Lower leg skin (tissue), 4 donors: ENCODE results near the gene CAPN15. TPM values are rescaled to one million over a fixed set of nuclear protein-coding genes. Genes with fewer than 3 reads are reported as not detected.

Source experiments
- DNase-seq, 2 donors: peaks; one replicate each; pipeline ENCODE4 v3.0.0-alpha.2; 2019; ENCODE audit warnings: low spot score in 2 of 2
- H3K4me3 ChIP-seq: fragments of 200-600 bp; sonication (generic); 2 replicates; pipeline ENCODE4 v1.5.1; 2017; ENCODE audit warnings: mild to moderate bottlenecking, low read depth; ENCODE audit not compliant: poor library complexity, severe bottlenecking
- POLR2A ChIP-seq, 2 donors: fragments of 450-650 bp; IDR thresholded peaks; one replicate each; pipeline ENCODE4 v1.6.1; 2016 to 2017; ENCODE audit warnings: antibody characterized with exemption in 2 of 2, mild to moderate bottlenecking in 1 of 2, moderate library complexity in 1 of 2
- WGBS, 2 donors: methylation state at CpG; one replicate each; pipeline ENCODE4 v1.1.5; 2018; 5-methylcytosine and 5-hydroxymethylcytosine counted together
- intact Hi-C: fragments of 100-400 bp; cut with DNase I; formaldehyde crosslinking; loops from one replicate; pipeline ENCODE4 v1.15.0; 2023; ENCODE audit warnings: low total_unique reads
- total RNA-seq, 4 donors: library from RNA; depleted of rRNA; stranded (reverse); fragments of >200 nt; gene quantifications; one replicate each; pipeline ENCODE4 v1.1.0, GENCODE V29; 2016
- TF ChIP-seq, protein P1 (sequence below), 3 donors: fragments of 450-650 bp; IDR thresholded peaks; one replicate each; pipeline ENCODE4 v1.5.1; 2016; ENCODE audit warnings: antibody characterized with exemption in 3 of 3, mild to moderate bottlenecking in 3 of 3, moderate library complexity in 2 of 3

Gene CAPN15
- total RNA-seq, 4 donors from 2014 or later = 80.8 to 95.5 (median 84.6) TPM

DNA sequence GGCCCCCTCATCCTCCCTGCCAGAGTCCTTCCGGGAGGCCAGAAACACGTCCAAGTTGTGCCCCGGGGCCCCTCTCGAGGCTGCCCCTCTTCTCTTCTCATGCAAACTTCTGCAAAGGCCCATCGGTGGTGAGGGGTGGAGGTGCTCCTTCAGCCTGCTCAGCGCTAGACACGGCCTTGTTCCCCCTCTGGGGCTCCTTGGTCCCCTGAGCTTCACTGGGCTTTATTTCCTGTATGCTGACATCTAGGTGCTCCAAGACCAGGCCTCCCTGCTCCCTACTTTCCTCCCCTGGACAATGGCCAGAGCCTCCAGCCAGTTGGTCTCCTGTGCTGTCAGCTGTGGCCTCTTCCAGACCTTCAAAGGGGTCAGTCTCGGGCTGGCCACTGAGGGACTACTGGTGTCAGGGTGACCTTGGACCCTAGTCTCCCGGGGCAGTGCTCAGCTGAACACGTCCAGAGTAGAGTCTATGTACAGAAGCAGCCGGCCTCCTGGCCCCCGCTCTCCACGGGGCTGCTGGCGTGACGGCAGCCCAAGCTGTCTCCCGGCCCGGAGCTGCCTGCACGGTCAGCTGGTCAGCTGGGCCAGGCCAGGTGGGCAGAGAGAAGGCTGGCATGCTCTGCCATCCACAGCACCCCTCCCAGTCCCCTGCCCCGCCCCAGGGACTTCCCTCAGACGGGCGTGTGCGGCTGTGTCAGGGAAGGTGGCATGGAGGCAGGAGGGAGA is 30.9 kb downstream of the CAPN15 start:
- intact Hi-C loops = no loop called here
- TF ChIP-seq POLR2A (IDR thresholded peaks at IDR 0.05) = no peak
- TF ChIP-seq, protein P1, sequence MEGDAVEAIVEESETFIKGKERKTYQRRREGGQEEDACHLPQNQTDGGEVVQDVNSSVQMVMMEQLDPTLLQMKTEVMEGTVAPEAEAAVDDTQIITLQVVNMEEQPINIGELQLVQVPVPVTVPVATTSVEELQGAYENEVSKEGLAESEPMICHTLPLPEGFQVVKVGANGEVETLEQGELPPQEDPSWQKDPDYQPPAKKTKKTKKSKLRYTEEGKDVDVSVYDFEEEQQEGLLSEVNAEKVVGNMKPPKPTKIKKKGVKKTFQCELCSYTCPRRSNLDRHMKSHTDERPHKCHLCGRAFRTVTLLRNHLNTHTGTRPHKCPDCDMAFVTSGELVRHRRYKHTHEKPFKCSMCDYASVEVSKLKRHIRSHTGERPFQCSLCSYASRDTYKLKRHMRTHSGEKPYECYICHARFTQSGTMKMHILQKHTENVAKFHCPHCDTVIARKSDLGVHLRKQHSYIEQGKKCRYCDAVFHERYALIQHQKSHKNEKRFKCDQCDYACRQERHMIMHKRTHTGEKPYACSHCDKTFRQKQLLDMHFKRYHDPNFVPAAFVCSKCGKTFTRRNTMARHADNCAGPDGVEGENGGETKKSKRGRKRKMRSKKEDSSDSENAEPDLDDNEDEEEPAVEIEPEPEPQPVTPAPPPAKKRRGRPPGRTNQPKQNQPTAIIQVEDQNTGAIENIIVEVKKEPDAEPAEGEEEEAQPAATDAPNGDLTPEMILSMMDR (IDR thresholded peaks at IDR 0.05) = no peak
- WGBS, 2 donors = 50 to 61% methylated on average over 20 to 21 of the region's 22 CpGs
- H3K4me3 ChIP-seq = no peak overlapping the region
- DNase-seq = no peak

- 68 to 80% methylated on average over 1 to 8 of the region's 15 CpGs for WGBS, 2 donors
- intact Hi-C loops = no loop called here
These were observed 31.5 kb downstream of the CAPN15 start for GRCh38 chr16:559021-559380.

GRCh38 chr16:559411-560203 is 32.1 kb downstream of the CAPN15 start:
- TF ChIP-seq, protein P1 (IDR thresholded peaks at IDR 0.05) = no peak
- no peak for TF ChIP-seq POLR2A (IDR thresholded peaks at IDR 0.05)
- H3K4me3 ChIP-seq = no peak overlapping the region
- WGBS, 2 donors = 9 to 14% methylated on average over 34 to 46 of the region's 62 CpGs
- DNase-seq = no peak
- intact Hi-C loops = no loop called here

More at GRCh38 chr16:559021-559380, 31.5 kb downstream of the CAPN15 start:
- no peak for TF ChIP-seq POLR2A (IDR thresholded peaks at IDR 0.05)
- TF ChIP-seq, protein P1 (IDR thresholded peaks at IDR 0.05) = no peak
- no peak overlapping the region for H3K4me3 ChIP-seq
- DNase-seq = no peak

- intact Hi-C loops = no loop called here
- TF ChIP-seq, protein P1 (IDR thresholded peaks at IDR 0.05) = no peak
- TF ChIP-seq POLR2A (IDR thresholded peaks at IDR 0.05) = no peak
- no peak within 1 kb of the TSS for H3K4me3 ChIP-seq
- 0% methylated on average over 1 to 29 of the region's 84 CpGs for WGBS, 2 donors
- no peak for DNase-seq
These were observed 32.7 kb downstream of the CAPN15 start, which contains the start of gene PRR35 for GRCh38 chr16:560204-560700. TSS of gene PRR35 (plus strand) at chr16:560394. CDS start at chr16:563295, 2,901 bp downstream.

DNA sequence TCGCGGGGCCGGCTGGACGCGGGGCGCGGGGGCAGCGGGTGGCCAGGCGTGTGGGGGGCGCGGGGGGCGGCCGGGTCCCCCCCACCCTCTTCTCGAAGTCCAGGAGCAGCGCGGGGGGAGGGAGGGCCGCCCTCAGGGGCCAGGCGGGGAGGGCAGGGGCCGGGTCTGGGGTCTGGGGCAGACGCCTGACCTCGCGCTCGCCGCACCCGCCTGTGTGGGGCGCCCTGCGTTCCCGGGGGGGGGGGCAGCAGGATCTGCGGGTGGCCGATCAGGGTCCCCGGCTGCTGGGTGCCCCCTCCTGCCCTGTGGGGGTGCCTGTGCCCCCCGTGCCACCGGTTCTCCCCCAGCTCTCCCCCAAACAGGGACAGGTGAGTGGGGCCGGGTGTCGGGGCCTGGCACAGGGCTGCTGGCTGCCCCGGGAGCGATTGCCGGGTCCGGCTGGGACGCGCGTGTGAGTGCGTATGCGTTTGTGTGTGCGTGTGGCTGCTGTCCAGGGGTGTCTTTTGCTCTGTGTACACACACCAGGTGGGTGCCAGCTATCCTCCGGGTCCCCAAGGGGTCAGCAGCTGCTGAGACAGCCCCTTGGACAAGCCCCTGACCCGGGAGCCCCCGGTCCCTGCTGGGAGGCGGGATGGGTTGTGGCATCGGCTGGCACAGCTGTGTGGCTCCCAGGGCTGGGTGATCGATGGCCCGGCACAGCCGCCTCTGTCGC is 33.3 kb downstream of the CAPN15 start:
- H3K4me3 ChIP-seq = no peak overlapping the region
- WGBS, 2 donors = 21 to 36% methylated on average over 16 to 28 of the region's 54 CpGs
- TF ChIP-seq, protein P1 (IDR thresholded peaks at IDR 0.05) = no peak
- TF ChIP-seq POLR2A (IDR thresholded peaks at IDR 0.05) = no peak
- intact Hi-C loops = no loop called here
- no peak for DNase-seq
